ENCODE data around the gene DENND1A. TPM values are rescaled to one million over a fixed set of nuclear protein-coding genes. Genes with fewer than 3 reads are reported as not detected.

Gene DENND1A
- total RNA-seq, 1 experiment from 2014 or later: 19.7 TPM

- no peaks in the 10 kb centered on the region for H3K9me3 ChIP-seq (ENCODE audit: control insufficient read depth, insufficient read depth, low read depth, low read length)
- no peaks in the 10 kb centered on the region for H3K36me3 ChIP-seq (ENCODE audit: control insufficient read depth, insufficient read depth, low read length)
- ChIA-PET CTCF (no interaction called here), POLR2A (no interaction called here)
- in situ Hi-C loops (cut with HindIII; ENCODE audit: low pct_unique_long_range_greater_than_20kb, low sequenced_read_pairs): no loop called here
- TF ChIP-seq CTCF (IDR thresholded peaks at IDR 0.05) (no peak), TCF7L2 (IDR thresholded peaks at IDR 0.05; ENCODE audit: low read depth, low read length) (no peak), REST (IDR thresholded peaks at IDR 0.05; ENCODE audit: insufficient read depth in 1 of 2, low read depth in 2 of 2, low read length in 1 of 2) (no peak), POLR2AphosphoS5 (IDR thresholded peaks at IDR 0.05; ENCODE audit: low read depth, low read length) (no peak), SIN3A (IDR thresholded peaks at IDR 0.05; ENCODE audit: borderline replicate concordance, insufficient read depth, low read depth, low read length) (no peak)
- no peak overlapping the region for H3K4me3 ChIP-seq (ENCODE audit: low read depth in 2 of 2, low read length in 2 of 2)
- BruUV-seq (replicated peaks): no TSS peak
- H3K4me1 ChIP-seq (ENCODE audit: control insufficient read depth, insufficient read depth, low read length): no peaks in the 10 kb centered on the region
- no peak overlapping the region for H3K27ac ChIP-seq (ENCODE audit: low read length)
- intact Hi-C loops (cut with micrococcal nuclease; ENCODE audit: unreplicated experiment): no loop called here
- no peaks in the 10 kb centered on the region for H3K27me3 ChIP-seq (ENCODE audit: control insufficient read depth, insufficient read depth, low read length)
- no peak for DNase-seq (ENCODE audit: low read depth, low spot score)
- ATAC-seq: no peak
These were observed 17.4 kb upstream of the DENND1A start for GRCh38 chr9:123947326-123947725.

GRCh38 chr9:123946101-123946821 is 16.3 kb upstream of the DENND1A start:
- CTCF ChIA-PET: interaction anchor here (0.6 kb wide), 1 partner anchor 96 kb away, joined by 3 read pairs; no protein-coding TSS in a partner anchor
- no TSS peak for BruUV-seq (replicated peaks)
- no peak for DNase-seq (ENCODE audit: low read depth, low spot score)

More at GRCh38 chr9:123946101-123946821, 16.3 kb upstream of the DENND1A start:
- no peak overlapping the region for H3K27ac ChIP-seq (ENCODE audit: low read length)
- TF ChIP-seq SIN3A (IDR thresholded peaks at IDR 0.05; ENCODE audit: borderline replicate concordance, insufficient read depth, low read depth, low read length) (no peak), REST (IDR thresholded peaks at IDR 0.05; ENCODE audit: insufficient read depth in 1 of 2, low read depth in 2 of 2, low read length in 1 of 2) (no peak), CTCF (IDR thresholded peaks at IDR 0.05) (no peak)
- H3K4me1 ChIP-seq (ENCODE audit: control insufficient read depth, insufficient read depth, low read length): no peaks in the 10 kb centered on the region
- no peak overlapping the region for H3K4me3 ChIP-seq (ENCODE audit: low read depth in 2 of 2, low read length in 2 of 2)
- no peaks in the 10 kb centered on the region for H3K27me3 ChIP-seq (ENCODE audit: control insufficient read depth, insufficient read depth, low read length)
- ATAC-seq: no peak
- in situ Hi-C loops (cut with HindIII; ENCODE audit: low pct_unique_long_range_greater_than_20kb, low sequenced_read_pairs) (no loop called here), intact Hi-C loops (cut with micrococcal nuclease; ENCODE audit: unreplicated experiment) (no loop called here)
- H3K9me3 ChIP-seq (ENCODE audit: control insufficient read depth, insufficient read depth, low read depth, low read length): no peaks in the 10 kb centered on the region
- no peaks in the 10 kb centered on the region for H3K36me3 ChIP-seq (ENCODE audit: control insufficient read depth, insufficient read depth, low read length)
- POLR2A ChIA-PET: no interaction called here
